GM21360 (cell line): Measurements from ENCODE around the gene PCNX2.
"Not testable (repeated sequence)": the region's sequence is repeated elsewhere in the genome, so short reads cannot be mapped to it uniquely, and the experiment has no call there.

ENCODE experiments used
- ATAC-seq: cut with Tn5 transposase; IDR thresholded peaks from one replicate; pipeline ENCODE4 v1.9.1; 2021; ENCODE audit warnings: mild to moderate bottlenecking, moderate library complexity; ENCODE audit not compliant: unreplicated experiment

Gene PCNX2

DNA sequence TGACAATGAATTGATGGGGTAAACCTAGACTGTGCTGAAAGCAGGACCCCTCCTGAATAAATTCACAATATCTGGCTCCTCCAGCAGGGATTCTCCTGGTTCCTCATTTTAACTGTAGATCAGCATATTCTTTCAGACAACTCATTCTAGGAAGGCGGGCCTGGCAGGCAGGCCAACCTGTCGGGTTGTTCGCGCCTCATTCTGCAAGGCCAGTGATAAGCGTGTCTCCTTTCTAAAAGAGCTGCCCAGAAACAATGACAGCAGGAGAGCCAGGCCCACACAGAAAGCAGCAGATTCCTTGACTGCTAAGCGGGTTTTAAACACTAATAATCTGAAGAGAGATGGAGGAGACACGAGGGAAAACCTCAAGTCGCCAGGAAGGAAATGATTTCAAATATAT, 275.1 kb downstream of the PCNX2 start:
- no peak for ATAC-seq

DNA sequence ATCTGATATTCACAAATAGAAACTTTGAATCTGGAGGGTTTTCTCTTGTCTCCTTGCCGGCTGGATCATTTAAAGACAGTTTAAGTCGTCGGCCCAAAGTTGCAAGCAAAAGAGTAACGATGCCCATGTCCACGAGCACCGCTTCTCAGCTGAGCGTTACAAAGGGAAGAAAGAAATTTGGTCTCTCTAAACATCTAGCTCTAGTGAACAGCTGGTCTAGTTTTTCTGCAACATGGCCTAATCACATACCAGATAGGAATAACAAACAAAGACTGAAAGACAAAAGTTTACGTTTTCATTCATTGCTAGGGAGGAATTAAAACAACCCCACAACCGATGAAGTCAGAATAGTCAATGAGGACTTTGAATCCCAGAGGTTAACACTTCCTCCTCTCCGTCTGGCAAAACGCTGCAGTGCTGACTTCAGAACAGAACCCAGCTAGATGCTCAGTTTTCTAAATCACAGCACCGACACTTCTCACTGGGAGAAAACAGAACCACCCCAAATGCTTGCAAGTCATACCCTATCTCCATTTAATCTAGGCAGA, 275.7 kb downstream of the PCNX2 start:
- ATAC-seq, result no peak

DNA sequence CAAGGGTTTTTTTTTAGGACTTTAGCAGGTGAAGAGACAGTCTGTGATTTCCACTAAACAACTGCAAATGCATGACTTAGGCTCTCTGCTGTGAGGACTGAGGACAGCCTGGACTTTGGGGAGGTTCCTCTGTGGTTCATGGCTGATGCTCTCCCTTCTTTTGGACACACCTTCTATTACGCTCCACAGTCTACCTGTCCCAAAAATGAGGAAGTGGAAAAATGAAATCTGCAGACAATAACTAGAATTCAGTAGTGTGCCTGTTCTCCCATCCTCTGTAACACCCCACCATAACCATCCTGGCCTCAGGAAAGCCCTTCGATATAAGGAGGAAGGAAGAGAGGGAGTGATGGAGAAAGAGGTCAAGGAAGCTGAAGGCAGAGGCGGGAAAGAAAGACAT, 276.4 kb downstream of the PCNX2 start:
- ATAC-seq, result no peak

DNA sequence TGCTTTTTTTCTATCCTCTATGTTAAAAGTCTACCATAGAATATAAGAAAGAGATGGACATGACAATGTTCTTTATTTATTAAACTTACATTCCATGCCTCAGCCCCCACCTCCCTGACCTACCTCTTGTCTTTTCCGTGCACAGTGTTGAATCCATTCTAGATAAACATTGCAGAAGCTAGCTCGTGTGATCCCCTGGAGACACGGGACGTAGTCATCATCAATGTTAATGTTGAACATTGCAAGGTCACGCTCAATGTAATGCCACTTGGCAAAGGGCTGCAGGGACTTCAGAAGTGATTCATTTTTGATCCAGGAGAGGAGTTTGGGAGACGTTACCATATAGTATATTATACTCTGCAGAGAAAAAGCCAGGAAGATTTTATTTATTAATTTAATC, 278.7 kb downstream of the PCNX2 start:
- ATAC-seq, result no peak

DNA sequence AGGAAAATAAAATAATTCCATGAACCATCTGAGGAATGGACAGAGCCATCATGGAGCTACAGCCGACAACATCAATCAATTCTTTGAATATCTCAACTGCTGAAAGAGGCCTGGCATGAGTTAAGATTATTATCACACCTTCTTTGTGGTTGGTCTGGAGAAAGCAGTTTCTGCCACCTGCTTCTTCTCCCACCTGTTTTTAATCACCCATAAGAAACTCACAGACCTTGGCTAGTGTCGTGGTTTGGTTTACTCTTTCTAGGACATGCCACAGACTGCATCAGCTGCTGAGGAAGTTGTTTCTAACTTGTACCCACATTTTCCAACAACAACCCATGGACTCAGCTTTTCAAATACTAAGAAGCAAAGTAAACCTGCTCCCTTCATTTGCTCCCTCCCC, 279.6 kb downstream of the PCNX2 start:
- no peak for ATAC-seq

DNA sequence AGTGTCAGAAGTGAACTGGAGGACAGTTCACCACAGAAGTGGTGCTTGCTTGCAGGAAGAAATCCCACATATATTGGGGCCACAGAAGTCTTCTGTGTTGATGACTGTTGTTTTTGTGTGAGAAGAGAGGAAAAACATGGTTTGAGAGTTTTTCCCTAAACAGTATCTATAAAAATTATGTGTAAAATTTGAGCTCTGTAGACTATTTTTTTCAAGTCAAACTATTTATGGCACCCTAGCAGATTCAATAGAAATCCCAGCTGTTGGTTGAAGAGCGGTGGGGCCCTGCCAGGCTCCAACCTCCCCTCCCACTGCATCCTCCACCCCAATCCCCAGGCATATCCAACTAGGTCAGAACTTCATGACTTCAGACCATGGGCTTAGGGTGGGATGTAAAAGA, 283.5 kb downstream of the PCNX2 start:
- ATAC-seq, result no peak

DNA sequence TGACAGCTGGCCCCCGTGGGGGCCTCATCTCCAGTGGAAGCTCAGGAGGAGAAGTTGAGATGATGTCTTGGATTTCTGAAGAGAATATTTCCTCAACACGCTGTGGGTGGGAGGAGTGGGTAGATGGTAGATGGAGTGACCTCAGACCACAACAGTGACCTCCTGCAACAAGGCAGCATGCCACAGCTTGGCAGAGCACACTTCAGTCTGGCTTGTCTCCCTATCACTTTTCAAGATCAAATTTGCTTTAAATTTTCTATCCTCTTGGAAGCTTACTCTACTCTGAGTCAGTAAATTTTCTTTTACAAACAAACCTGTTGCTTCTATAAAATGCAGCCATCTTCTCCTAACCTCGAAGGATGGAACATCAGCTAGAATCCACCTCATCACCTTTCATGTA, 285.4 kb downstream of the PCNX2 start:
- no peak for ATAC-seq

DNA sequence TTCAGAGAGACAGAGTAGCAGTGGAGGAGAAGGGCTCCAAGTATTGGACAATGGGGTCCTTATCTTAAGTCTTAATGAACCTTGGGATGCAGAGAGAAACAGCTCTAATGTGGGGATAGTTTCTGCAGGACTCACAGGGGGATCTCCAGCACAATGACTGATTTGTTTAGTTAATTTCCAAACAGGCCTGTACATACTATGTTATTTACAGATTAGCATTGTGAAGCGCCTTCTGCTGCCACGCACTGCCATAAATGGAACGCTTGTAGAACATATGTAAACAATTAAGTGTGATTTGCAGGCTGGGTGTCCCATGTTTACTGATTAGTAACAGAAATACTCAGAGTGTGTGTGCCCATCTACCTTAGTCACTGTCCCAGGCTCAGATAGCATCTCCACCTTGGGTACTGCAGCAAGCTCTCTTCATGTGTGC, 289.0 kb downstream of the PCNX2 start:
- ATAC-seq, result no peak

DNA sequence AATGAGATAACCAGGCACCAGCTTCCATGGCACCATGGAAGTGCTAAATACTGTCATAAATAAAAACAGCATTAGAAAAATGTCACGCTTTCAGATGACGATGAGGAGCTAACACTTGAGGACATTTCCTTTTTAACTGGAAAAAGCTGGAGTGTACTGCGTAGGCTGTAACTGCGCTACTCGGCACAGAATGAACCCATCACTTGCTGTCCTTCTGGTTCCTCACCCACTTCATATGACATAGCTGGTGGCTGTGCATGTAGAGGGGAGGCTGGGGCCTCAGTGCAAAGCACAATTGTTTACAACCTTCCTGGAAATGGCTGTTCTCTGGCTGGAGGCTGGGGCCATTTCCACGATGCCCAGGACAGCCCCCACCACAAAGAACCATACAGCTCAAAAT, 289.4 kb downstream of the PCNX2 start:
- ATAC-seq, result no peak

DNA sequence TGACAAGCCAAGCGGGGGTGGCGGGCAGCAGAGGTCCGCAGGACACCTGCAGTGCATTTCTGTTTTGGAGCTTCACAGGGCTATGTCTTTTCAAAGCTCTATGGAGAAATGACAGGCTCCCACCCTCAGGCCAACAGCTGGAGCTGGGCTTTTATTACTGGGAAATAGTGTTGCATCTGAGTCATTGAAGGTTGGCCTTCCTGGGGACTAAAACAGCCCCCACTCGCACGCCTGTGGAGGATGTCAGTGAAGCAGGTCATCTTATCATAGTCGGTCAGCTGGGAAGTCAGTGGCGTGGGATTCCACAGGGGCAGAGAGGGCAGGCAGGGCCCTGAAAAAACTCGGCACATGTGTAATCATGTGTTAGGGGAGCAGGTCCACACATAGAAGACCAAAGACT, 289.8 kb downstream of the PCNX2 start:
- ATAC-seq, result no peak

DNA sequence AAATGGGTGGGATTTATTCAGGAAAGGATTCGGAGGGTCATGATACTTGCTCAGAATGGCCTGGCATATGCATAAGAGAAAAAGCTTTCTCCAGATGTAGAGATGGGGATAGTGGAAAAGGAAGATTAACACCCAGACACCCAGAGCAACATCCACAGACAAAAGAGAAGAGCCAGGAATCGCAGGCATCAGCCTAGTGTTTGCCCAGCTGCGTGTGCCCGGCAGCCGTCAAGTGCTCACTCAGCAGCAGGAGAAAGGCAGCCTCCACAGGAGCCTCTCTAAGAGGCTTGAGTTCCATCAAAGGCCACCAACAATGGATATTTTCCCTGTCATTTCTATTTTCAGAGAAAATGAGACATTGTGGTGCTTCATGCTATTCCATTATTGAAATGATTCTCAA, 290.4 kb downstream of the PCNX2 start:
- ATAC-seq, result no peak

DNA sequence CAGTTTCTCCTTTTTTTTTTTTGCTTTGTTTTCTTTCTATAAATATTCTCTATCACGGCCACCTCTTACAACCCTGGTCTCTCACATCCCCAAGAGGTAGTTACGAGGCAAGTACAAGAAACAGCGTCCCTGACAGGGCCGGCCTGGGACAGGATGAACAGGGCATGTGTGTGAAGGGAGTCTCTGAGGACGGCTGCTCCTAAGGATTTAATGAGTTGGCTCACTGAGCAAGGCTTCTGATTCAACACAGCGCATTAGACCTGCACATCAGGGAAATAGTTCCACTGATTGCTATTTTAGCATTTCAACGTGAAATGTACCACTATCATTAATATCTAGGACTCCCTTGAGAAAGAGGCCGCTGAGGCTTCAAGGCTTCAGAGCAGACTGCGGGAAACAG, 291.1 kb downstream of the PCNX2 start:
- no peak for ATAC-seq

DNA sequence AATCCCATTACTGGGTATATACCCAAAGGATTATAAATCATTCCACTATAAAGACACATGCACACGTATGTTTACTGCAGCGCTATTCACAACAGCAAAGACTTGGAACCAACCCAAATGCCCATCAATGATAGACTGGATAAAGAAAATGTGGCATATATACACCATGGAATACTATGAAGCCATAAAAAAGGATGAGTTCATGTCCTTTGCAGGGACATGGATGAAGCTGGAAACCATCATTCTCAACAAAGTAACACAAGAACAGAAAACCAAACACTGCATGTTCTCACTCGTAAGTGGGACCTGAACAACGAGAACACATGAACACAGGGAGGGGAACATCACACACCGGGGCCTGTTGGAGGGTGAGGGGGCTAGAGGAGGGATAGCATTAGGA, 291.9 kb downstream of the PCNX2 start:
- not testable (repeated sequence) for ATAC-seq

DNA sequence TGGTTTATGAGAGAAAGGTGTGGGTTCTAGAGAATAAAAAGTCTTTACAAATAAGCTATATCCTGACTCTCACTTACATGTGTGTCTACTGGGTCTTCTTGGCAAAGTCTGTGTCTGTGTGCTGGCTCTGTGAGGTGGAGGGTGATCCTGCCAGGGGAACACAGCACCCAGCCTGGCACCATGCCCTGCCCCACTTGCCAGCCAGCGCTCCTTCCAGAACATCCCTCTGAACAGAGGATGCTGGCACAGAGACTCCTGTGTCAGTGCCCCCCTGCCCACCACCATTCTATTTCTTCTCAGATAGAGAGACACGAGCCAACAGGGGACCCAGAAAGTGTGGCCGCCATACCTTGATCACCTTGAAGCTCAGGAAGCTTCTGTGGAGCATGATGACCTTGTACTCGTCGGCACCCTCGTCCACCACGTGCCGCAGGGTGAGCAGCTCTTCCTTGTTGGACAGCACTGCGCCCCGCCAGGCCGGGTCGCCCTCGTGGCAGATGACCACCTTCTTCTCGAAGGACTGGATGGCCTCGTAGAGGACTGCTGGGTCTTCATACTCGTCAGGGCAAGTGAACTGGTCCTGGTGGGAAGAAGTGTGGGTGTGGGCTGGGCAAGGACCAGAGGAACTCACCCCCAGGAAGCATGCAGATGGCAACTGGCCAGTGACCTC, 295.4 kb downstream of the PCNX2 start:
- ATAC-seq, result no peak

DNA sequence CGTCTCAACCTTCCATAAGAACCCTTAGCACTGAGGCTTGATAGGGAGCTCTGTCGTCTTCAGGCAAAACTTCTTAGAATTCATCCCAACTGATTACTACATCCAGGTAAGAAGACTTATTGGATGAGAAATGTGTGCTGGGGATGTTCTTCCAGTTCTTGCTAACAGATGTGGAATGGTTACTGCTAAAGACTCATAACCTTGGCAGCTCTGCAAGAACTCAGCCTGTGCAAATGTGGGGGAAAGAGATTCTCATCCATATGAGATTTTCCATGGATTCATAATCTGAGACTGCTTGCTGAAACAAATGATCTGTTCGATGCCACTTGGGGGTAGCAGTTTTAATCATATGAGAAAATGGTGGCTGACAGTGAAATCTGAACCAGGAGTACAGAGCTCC, 296.9 kb downstream of the PCNX2 start:
- no peak for ATAC-seq

DNA sequence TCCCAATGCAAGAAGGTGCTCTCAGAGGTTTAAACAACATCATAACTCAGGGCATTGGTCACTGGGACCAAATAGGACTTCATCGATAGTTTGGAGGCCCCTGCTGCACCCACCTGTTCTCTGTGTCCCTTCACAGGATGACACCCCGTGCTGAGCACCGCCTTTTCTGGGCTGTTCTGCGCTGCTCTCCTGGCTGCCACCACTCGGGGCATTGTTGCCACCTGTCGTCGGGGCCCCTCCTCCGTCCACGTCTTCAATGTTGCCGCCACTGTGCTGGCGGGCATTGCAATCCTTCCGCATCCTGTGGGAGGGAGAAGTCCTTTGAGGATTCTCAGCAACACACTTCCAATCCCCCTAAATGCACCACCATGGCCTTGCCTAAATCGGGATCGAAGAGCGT, 297.4 kb downstream of the PCNX2 start:
- no peak for ATAC-seq

DNA sequence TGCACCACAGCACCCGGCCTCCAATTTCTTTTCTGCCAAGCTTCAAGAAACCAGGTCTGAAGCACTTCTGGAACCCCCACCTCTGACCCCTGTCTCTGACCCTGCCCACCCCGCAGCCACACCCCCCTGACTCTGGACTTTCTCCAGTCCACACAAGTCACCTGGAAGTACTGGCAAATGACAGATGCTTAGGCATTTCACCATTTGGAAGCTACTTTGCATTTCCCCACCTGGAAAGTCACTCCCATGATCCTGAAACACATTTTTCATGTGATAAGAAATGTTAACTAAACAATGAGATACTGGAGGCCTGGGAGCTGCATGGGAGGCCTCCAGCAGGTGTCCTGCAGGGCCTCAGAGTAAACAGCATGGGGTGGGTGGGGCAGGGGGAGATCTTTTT, 299.4 kb downstream of the PCNX2 start:
- ATAC-seq, result no peak

DNA sequence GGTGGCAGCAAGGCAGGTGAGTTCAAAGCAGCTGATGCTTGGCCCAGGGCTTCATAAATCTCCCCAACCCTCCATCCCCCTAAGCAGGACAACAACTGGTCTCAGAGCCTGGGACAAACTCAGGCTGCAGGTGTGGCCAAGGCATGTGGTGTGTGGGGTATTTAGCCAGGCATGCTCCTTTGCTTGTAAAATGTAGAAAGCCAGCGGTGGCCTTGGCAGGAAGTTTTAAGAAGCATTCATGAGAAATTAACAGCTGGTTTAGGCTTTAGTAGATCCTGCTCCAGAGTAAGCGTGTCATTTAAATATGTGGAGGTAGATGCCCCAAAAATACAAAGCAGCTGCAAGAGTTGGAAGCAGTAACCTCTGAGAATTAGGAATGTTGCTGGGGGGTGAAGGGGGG, 300.3 kb downstream of the PCNX2 start:
- ATAC-seq, result no peak

DNA sequence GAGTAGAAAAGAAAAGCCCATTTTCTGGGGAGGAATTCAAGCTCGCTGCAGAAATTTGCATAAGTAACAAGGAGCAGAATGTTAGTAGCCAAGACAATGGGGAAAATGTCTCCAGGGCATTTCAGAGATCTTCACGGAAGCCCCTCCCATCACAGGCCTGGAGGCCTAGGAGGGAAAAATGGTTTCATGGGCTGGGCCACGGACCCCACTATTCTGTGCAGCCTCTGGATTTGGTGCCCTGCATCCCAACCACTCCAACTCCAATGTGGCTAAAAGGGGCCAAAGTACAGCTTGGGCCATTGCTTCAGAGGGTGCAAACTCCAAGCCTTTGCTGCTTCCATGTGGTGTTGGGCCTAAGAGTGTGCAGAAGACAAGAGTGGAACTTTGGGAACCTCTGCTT, 302.0 kb downstream of the PCNX2 start:
- ATAC-seq, result no peak

DNA sequence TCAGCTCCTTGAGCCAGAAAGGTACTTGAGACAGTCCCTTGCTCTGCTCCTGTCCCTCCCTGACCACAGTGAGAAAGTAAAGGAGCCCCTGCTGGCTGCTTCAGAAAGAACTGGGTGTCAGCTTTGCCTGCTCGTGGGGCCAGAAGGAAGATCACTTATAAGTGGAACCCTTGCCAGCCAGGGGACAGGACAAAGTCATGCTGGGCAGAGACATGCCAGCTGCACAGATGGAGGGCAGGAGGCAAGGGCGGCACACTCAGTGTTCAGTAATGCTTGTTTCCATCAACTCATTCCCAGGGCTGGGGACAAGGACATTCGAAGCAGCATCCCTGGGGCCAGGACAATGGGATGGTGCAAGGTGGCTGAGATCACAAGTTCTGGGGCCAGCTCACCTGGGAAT, 303.3 kb downstream of the PCNX2 start:
- no peak for ATAC-seq

DNA sequence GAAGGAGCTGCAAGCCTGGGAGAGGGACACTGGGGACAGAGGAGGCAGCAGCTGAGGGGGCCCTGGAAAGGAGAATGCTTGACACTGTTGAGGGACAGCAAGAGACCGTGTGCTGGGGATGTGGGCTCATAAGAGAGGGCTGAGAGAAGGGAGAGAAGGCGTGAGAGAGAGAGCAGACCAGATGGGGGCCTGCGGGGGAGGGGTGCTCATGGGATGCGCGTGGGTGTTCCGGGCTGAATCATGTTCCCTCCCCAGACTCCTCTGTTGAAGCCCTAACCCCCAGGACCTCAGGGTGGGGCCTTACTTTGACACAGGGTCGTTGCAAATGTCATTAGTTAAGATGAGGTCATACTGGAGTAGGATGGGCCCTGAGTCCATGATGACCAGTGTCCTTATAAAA, 304.3 kb downstream of the PCNX2 start:
- no peak for ATAC-seq

DNA sequence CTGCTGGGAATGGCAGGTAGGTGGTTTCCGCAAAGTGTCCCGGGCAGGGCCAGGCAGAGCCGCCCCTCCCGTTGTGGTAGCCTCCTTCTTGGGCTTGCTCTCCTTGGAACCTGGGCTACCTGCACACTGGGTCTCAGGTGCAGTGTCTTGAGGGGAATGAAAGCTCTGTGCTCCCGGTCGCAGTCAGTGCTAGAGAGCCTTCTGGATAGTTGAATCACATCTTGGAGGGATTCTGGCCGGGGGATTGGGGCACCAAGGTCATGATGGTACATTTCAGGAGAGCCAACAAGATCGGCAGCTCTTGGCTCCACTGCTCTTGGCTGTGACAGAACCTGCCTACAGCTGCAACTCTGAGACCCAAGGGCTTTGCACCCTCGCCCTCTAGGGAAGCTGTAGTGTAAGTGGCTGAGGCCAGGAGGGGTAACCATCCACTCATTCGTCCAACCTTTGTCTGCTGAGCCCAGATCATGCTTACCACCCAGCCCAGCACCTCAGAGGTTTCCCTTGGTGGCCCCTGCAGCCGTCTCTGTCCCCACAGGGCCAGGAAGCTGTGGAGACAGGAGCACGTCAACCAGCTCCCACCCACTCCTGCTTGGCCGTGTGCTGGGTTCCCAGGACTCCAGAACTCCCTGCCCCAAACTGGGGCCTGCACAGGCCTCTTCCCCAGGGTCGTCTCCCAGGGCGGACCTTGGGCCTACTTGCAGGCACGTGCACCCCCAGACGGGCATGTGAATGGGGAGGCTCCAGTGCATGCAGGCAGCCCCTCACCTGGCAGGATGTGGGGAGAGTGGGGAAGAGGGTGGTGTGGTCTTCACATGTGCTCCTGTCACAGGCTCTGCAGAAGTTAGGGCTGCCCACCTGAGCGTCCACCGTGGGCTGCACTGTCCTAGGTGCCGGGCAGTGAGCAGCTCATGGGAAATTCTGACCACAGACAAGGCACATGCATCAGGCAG, 305.1 kb downstream of the PCNX2 start:
- ATAC-seq, result no peak
